Spleen (tissue), 7 donors: ENCODE results near the gene MOSPD2.

ENCODE experiments used
- POLR2A ChIP-seq, 3 donors: fragments of 450-650 bp; IDR thresholded peaks; one replicate each; pipeline ENCODE4 v1.5.1; 2017; ENCODE audit warnings: antibody characterized with exemption in 3 of 3, mild to moderate bottlenecking in 1 of 3
- TF ChIP-seq, protein P1 (sequence below), 11 experiments: fragments of 200-600 bp in 7 of 11; fragments of 450-650 bp in 4 of 11; sonication (generic) in 4 of 11; IDR thresholded peaks in 8 of 11; conservative IDR thresholded peaks in 3 of 11; 1 replicate in 7 of 11; 2 replicates in 4 of 11; pipeline versions ENCODE4 v1.4.0 to v1.8.0; 2016 to 2021; ENCODE audit warnings: antibody characterized with exemption in 11 of 11, inconsistent platforms in 4 of 11, mild to moderate bottlenecking in 1 of 11
- donor health status: DM: no; HTN: no; CAD: no; lungs with moderate emphysema.
- donor health status: DM: no; HTN: no; CAD: no.
- donor health status: DM: no; HTN: no; CAD: no.

- no peak for TF ChIP-seq POLR2A (IDR thresholded peaks at IDR 0.05)
- TF ChIP-seq, protein P1, sequence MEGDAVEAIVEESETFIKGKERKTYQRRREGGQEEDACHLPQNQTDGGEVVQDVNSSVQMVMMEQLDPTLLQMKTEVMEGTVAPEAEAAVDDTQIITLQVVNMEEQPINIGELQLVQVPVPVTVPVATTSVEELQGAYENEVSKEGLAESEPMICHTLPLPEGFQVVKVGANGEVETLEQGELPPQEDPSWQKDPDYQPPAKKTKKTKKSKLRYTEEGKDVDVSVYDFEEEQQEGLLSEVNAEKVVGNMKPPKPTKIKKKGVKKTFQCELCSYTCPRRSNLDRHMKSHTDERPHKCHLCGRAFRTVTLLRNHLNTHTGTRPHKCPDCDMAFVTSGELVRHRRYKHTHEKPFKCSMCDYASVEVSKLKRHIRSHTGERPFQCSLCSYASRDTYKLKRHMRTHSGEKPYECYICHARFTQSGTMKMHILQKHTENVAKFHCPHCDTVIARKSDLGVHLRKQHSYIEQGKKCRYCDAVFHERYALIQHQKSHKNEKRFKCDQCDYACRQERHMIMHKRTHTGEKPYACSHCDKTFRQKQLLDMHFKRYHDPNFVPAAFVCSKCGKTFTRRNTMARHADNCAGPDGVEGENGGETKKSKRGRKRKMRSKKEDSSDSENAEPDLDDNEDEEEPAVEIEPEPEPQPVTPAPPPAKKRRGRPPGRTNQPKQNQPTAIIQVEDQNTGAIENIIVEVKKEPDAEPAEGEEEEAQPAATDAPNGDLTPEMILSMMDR (IDR thresholded peaks at IDR 0.05 in 8 of 11, conservative IDR thresholded peaks at IDR 0.05 in 3 of 11), result no peak
Observed at GRCh38 chrX:14872355-14872754, 866 bp upstream of the MOSPD2 start.
